HG02970 (cell line): Measurements from ENCODE around the gene DAB2.

Experiments
- ATAC-seq: cut with Tn5 transposase; IDR thresholded peaks from one replicate; pipeline ENCODE4 v1.9.1; 2021; ENCODE audit warnings: mild to moderate bottlenecking, moderate library complexity, moderate number of reproducible peaks; ENCODE audit not compliant: unreplicated experiment, low FRiP score

Gene DAB2

GRCh38 chr5:39424736-39425637, at the start of gene DAB2:
Gene DAB2, minus strand, starts transcription at chr5:39424980. Its CDS starts 30,660 bp downstream, at chr5:39394320.
- ATAC-seq, result peak; percentile 51

DNA sequence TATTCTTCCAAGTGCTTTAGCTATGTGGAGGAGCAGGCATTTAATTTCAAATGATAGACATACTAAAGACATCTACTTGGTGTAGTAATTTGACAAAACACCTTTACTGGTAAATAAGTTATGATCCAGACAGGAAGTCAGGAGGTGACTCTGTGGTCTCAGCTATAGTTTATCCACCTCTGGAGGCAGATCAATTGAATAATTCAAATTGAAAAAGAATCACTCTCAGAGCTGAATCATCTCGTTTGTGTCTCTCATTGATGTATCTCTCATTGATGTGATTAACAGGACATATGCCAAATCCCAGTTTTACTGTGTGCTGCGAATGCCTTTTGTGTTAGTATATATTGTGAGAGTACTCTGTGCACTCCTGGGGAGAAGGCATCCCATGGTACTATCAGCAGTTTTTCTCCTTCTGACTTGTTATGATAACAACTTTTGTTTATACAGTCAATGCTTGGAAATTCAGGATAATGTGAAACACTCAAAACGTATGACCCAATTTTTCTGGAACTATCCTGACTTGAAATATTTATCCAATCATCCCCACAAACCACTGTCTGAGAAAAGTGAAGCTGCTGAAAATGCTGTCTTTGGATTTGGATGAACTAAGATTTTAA, 48.5 kb upstream of the DAB2 start:
- no peak for ATAC-seq

DNA sequence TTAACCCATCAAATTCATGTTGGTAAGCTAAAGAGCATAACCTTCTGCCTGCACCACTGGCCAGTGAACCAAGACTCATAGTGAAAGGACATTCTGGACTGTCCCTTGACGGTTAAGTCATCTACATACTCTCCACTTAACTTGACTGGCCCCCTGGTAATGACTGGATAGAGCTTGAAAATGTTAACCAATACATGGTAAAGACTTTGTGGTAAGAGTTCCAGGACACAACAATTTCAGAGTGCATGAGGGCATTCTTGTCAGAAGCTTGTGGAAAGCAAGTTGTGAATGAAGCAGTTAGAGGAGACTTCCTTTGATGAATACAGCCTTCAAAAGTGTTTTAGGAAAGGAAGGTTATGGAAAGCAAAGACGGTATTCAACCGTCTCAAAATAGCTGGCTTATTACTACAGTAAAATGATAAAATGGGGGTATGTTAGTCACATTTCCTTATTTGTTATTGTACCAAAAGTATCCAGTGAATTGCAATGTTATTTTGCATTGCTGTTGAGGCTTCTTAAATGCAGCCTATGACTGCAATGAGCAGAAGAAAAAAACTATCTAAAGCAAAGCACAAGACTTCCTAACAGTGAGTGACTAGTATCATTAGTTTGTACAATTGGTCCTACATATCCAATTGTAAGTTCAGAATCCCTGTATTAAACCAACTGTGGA, 47.2 kb upstream of the DAB2 start:
- ATAC-seq, result no peak

GRCh38 chr5:39470811-39471210, 46.0 kb upstream of the DAB2 start:
- no peak for ATAC-seq

DNA sequence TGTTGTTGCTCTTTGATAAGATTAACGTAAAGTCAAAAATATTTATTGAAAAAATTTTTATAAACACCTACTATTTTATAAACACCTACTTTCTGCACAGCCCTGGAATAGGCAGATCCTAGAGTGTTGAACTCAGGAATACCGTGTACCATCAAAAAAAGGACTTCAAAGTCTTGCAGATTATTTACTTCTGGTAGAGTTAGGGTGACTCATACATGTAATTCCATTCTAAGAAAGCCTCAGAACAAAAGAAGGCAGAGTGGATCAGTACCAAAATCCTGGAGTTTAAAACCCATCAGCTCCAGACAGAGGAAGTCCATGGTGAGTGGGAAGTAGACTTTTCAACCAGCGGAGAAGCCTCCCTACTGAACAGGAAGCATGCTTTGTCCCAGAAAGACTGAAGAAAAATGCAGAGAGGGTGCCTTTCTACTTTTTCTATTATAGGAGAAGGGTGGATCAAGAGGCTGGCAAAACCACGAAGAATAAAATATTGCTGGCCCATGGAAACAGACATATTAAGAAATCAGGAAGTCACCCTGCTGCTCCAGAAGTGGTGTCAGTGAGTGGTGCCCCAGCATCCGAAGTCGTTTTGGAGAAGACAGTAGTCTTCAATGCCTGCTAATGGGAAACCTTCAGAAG, 45.1 kb upstream of the DAB2 start:
- no peak for ATAC-seq

GRCh38 chr5:39469176-39469575, 44.4 kb upstream of the DAB2 start:
- ATAC-seq, result no peak

GRCh38 chr5:39466846-39467245, 42.1 kb upstream of the DAB2 start:
- no peak for ATAC-seq

- no peak for ATAC-seq
Observed at GRCh38 chr5:39465843-39466242, 41.1 kb upstream of the DAB2 start.

DNA sequence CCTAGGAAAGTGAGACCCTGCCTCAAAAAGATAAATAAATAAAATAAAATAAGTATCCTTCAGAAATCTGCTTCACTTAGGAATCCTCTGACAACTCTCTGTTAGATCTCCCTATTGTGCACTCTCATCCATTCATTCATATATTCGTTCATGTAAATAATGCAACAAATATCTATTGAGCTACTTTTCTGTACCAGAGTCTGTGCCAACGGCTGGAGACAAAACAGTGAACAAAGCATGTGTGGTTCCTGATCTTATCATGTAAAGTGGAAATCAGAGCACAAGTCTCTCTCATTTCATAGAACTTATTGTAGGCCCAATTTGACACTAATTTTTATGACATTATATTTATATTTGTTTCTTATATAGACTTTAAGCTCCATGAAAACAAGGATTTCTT, 40.3 kb upstream of the DAB2 start:
- no peak for ATAC-seq

- no peak for ATAC-seq
Observed at GRCh38 chr5:39464088-39464487, 39.3 kb upstream of the DAB2 start.

GRCh38 chr5:39462211-39462610, 37.4 kb upstream of the DAB2 start:
- ATAC-seq, result no peak

DNA sequence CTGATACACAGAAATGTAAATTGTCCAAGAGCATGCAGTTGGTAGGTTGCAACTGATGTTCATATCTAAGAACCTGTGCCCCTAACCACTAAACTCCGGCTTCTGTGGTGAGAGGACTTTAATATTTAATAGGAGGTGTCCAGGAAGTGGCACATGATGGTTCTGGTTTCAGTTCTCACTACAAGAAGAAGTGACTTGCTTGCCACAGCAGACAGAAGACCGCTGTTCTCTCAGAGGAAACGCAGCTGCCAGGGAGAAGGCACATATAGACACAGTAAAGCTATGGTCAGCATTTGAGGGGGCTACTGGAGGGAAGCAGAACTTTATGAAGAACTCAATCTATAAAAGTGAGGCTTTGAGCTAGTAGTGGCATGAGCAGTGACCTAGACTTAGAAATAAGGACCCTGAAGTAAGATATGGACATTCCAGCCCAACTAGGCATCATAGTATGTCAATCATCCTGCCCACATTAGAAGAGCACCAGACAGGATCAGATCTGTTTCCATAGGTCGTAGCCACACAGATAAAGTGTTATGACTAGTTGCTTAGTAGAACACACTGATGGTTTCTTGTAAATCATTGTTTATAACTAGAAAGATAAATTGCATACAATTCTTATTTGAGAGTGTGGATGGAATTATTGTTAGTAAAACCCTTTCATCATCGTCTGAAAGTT, 36.4 kb upstream of the DAB2 start:
- ATAC-seq, result peak; percentile 94

GRCh38 chr5:39459907-39460306, 35.1 kb upstream of the DAB2 start:
- no peak for ATAC-seq

DNA sequence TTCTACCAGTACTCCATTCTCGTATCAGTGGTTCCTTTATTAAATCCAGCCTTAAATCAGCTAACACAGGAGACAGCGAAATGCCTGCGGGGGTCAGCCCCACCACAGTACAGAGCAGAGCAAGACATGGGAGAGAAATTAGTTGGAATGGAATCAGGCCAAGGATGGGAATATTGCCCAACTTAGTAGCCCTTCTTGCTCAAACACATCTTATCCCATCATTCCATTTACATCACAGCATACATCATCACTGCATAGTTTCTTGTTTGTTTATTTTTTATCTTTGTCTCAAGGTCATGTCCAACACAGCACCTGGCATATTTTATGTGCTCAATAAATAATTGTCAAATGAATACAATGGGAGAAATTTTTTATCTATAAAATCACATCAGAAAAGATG, 34.3 kb upstream of the DAB2 start:
- ATAC-seq, result no peak

GRCh38 chr5:39455645-39456044, 30.9 kb upstream of the DAB2 start:
- no peak for ATAC-seq

GRCh38 chr5:39453606-39454005, 28.8 kb upstream of the DAB2 start:
- ATAC-seq, result no peak

DNA sequence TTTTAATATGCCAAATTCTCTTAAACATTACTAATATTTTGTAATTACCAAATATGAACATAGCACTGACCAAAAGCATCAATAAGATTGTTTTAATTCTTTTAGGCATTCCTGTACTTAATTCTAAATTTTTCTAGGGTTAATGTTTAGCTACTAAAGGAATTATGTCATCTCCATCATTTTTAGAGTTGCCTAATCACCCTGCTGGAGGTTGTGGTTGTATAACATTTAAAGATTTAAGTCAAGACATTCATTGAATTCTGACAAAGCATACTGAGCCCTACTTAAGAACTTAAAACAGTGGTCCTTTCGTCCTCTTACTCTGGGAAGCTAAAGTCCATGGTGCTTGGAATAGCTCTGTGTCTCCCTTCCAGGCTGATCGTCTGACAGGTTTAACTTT, 28.1 kb upstream of the DAB2 start:
- no peak for ATAC-seq

GRCh38 chr5:39451276-39451941, 26.6 kb upstream of the DAB2 start:
- no peak for ATAC-seq

DNA sequence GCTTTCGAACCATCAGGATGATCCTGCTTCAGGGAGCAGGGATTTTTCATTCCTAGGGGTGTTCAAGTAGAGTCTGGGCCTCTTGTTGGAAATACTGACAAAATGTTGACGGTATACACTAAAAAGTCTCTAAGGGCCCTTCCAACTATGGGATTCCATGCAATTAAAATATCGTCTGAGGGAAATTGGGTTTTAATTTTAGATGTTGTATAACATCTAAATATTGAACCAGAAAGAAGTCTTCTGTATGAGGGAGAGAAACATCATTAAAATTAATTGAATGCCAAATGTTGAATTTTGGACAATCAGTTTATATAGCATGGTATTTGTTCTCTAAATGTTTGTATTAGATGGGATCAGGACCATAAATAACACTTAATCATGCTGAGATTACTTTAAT, 25.7 kb upstream of the DAB2 start:
- ATAC-seq, result no peak

DNA sequence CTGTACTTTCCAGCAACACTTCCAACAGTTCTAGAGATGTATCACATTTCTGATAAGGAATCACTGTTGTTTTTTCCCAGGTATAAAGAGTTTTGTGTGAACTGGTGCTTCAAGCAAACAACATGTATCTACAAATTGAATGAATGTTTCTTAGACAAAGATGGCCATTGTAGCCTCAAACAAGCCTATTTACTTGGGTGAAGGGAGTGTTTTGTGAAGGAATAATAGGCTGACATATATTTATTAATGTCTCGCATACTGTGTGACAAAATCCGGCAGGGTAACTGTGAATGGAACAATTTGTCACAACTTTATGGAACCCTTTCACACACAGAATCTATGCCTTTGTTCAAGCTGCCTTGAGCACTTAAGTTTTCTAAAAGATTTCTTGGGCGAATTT, 24.8 kb upstream of the DAB2 start:
- ATAC-seq, result no peak
